RWPE2 (cell line): ENCODE results near the gene VENTX.

Source experiments
- ATAC-seq: fragments of 200-7000 bp; cut with Tn5 transposase; 3 replicates; pipeline ENCODE4 v1.9.1; 2021; ENCODE audit warnings: low read depth
- DNase-seq: peaks from one replicate; pipeline ENCODE4 v3.0.0-alpha.2; 2020; ENCODE audit warnings: low spot score
- H3K27ac ChIP-seq: fragments of 450-650 bp; 2 replicates; pipeline ENCODE4 v1.5.1; 2017; ENCODE audit warnings: mild to moderate bottlenecking; ENCODE audit not compliant: poor library complexity, severe bottlenecking
- H3K27me3 ChIP-seq: fragments of 250-450 bp; sonication (Bioruptor Pico); 2 replicates; pipeline ENCODE4 v1.5.1; 2021; ENCODE audit warnings: mild to moderate bottlenecking, moderate library complexity; ENCODE audit not compliant: insufficient read depth, poor library complexity, severe bottlenecking
- H3K36me3 ChIP-seq: fragments of 250-450 bp; sonication (Bioruptor Pico); 2 replicates; pipeline ENCODE4 v1.5.1; 2020; ENCODE audit warnings: low read depth, mild to moderate bottlenecking, moderate library complexity
- H3K4me1 ChIP-seq: fragments of 250-450 bp; sonication (Bioruptor Pico); 2 replicates; pipeline ENCODE4 v1.5.1; 2021; ENCODE audit warnings: mild to moderate bottlenecking, moderate library complexity; ENCODE audit not compliant: insufficient read depth, poor library complexity, severe bottlenecking
- H3K4me3 ChIP-seq: fragments of 250-450 bp; sonication (Bioruptor Pico); 2 replicates; pipeline ENCODE4 v1.5.1; 2021; ENCODE audit warnings: mild to moderate bottlenecking, moderate library complexity; ENCODE audit not compliant: severe bottlenecking
- H3K9me3 ChIP-seq: fragments of 250-450 bp; sonication (Bioruptor Pico); 2 replicates; pipeline ENCODE4 v1.5.1; 2021; ENCODE audit warnings: mild to moderate bottlenecking, moderate library complexity; ENCODE audit not compliant: severe bottlenecking
- TF ChIP-seq, protein P1 (sequence below): fragments of 450-650 bp; IDR thresholded peaks from one replicate; pipeline ENCODE4 v1.5.1; 2017; ENCODE audit warnings: mild to moderate bottlenecking, moderate library complexity; ENCODE audit not compliant: poor library complexity, severe bottlenecking

VENTX gene

DNA sequence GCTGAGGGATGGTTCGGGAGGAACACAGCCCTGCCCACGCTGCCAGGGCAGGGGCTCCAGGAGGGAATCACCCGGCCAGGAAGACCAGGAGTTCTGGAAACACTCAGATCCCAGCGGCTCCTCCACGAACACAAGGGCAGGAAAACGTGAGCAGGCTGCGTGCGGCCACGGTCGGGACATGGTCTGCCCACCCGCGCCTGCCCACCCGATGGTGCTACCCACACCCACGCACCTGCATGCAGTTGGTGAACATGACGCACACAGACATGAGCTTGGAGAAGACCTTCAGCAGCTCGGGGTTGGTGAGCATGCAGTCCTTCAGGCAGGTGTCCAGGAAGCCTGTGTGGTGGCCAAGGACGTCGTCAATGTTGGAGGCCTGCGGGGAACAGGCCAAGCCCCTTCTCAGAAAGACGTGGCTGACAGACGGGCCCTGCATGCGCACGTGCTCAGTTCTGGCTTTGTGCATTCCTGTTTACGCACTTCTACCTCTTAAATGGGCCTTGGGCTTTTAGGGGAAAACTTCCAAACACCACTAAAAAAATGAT, 45.3 kb downstream of the VENTX start:
- Histone ChIP-seq H3K27me3 (no peaks in the 10 kb centered on the region), H3K27ac (no peak overlapping the region), H3K9me3 (no peaks in the 10 kb centered on the region), H3K36me3 (peaks cover 71% of the 10 kb centered on the region), H3K4me1 (peaks cover 18% of the 10 kb centered on the region), H3K4me3 (no peak overlapping the region)
- TF ChIP-seq, protein P1, sequence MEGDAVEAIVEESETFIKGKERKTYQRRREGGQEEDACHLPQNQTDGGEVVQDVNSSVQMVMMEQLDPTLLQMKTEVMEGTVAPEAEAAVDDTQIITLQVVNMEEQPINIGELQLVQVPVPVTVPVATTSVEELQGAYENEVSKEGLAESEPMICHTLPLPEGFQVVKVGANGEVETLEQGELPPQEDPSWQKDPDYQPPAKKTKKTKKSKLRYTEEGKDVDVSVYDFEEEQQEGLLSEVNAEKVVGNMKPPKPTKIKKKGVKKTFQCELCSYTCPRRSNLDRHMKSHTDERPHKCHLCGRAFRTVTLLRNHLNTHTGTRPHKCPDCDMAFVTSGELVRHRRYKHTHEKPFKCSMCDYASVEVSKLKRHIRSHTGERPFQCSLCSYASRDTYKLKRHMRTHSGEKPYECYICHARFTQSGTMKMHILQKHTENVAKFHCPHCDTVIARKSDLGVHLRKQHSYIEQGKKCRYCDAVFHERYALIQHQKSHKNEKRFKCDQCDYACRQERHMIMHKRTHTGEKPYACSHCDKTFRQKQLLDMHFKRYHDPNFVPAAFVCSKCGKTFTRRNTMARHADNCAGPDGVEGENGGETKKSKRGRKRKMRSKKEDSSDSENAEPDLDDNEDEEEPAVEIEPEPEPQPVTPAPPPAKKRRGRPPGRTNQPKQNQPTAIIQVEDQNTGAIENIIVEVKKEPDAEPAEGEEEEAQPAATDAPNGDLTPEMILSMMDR: no peak
- ATAC-seq (no peak), DNase-seq (no peak)

DNA sequence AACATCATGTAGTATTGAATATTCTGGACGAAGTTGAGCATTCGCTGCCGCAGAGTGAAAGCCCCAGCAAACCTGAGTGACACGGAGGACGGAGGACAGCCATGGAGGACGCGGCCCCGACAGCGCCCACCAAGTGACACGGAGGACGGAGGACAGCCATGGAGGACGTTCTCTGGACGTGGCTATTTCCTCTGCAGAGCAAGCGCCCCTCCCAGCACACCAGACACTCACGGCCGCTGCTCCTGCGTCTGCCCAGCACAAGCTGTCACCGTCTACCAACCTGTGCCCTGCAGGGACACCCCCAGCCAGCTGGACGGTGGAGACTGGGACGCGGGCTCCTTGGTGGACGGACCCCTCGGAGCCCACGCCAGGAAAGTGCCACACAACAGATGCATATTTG, 46.3 kb downstream of the VENTX start:
- DNase-seq: no peak
- H3K4me3 ChIP-seq: no peak overlapping the region
- no peaks in the 10 kb centered on the region for H3K27me3 ChIP-seq
- no peak overlapping the region for H3K27ac ChIP-seq
- peaks cover 8% of the 10 kb centered on the region for H3K4me1 ChIP-seq
- no peaks in the 10 kb centered on the region for H3K9me3 ChIP-seq
- no peak for ATAC-seq
- TF ChIP-seq, protein P1: no peak
- peaks cover 77% of the 10 kb centered on the region for H3K36me3 ChIP-seq

DNA sequence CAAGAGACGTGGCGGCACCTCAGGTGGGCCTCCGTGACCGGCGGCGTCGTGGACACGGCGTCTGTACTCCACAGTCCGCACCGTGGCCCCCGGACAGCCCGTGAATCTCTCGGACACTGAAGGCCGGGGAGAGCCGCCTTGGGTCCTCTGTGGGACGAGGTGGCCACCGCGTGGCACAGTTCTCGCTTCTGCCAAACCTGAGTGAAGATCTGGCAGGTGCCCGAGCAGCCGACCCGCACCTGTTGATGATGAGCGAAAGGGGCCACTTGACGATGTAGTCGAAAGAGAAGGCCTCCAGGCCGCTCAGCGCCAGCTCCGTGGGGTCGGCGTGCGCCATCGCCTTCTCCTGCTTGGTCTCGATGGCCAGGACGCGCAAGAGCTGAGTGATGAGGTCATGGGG, 47.6 kb downstream of the VENTX start:
- H3K9me3 ChIP-seq: no peaks in the 10 kb centered on the region
- peaks cover 80% of the 10 kb centered on the region for H3K36me3 ChIP-seq
- no peak overlapping the region for H3K27ac ChIP-seq
- TF ChIP-seq, protein P1: no peak
- no peaks in the 10 kb centered on the region for H3K4me1 ChIP-seq
- DNase-seq: no peak
- ATAC-seq: no peak
- H3K4me3 ChIP-seq: no peak overlapping the region
- H3K27me3 ChIP-seq: no peaks in the 10 kb centered on the region

DNA sequence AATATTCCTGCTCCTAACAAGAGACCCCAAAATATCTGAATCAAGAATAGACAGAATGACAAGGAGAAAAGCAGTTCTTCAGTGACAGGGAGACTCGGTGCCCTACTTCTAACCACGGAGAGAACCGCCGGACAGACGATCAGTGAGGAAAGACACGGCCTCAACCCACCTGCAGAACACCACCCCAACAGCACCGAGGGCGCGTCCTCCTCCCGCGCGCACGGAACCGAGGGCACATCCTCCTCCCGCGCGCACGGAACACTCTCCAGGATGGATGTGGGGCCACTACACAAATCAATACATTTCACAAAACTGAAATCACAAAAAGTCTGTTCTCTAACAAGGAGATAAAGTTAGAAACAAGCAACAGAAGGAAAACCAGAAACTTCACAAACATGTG, 48.7 kb downstream of the VENTX start:
- H3K9me3 ChIP-seq: no peaks in the 10 kb centered on the region
- TF ChIP-seq, protein P1: no peak
- H3K27me3 ChIP-seq: no peaks in the 10 kb centered on the region
- H3K4me3 ChIP-seq: no peak overlapping the region
- H3K27ac ChIP-seq: no peak overlapping the region
- H3K4me1 ChIP-seq: no peaks in the 10 kb centered on the region
- ATAC-seq: no peak
- DNase-seq: no peak
- H3K36me3 ChIP-seq: peaks cover 83% of the 10 kb centered on the region

DNA sequence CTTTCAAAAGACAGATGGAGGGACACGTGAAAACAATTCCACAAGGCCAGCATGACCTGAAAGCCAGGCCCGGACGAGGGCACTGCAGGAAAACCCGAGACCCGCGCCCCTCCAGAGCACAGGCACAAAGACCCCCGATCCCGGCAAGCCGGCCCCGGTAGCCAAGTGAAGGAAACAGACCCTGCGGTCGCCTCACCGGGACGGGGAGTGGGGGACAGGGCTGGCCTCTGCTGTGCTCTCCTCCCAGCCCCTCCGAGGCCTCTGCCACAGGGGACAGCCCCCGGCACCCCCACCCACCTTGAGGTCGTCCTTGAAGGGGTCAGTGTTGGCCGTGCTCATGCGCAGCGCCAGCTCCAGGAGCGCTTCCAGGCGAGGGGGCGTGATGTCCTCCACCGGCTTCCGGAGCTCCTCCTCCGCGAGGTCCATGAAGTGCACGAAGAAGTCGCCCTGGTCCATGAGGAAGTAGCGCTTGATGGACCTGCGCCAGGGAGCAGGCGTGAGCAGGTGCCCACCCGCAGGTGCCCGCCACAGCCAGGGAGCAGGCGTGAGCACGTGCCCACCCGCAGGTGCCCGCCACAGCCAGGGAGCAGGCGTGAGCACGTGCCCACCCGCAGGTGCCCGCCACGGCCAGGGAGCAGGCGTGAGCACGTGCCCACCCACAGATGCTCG, 50.3 kb downstream of the VENTX start:
- Histone ChIP-seq H3K4me1 (peaks cover 6% of the 10 kb centered on the region), H3K9me3 (no peaks in the 10 kb centered on the region), H3K4me3 (no peak overlapping the region), H3K36me3 (peaks cover 77% of the 10 kb centered on the region), H3K27ac (no peak overlapping the region), H3K27me3 (no peaks in the 10 kb centered on the region)
- no peak for DNase-seq
- TF ChIP-seq, protein P1: no peak
- ATAC-seq: no peak
